ENCODE data around the gene POU2F3.
A peak's percentile ranks its signal among the peaks of the same experiment; 100 is the strongest.

Gene POU2F3

GRCh38 chr11:120327311-120327710 is 87.4 kb downstream of the POU2F3 start:
- no peak for DNase-seq

- DNase-seq: no peak
Measured at GRCh38 chr11:120329556-120329955, 89.6 kb downstream of the POU2F3 start.

- no peak for DNase-seq
Measured at GRCh38 chr11:120330045-120330444, 90.1 kb downstream of the POU2F3 start.

- no peak for DNase-seq
Measured at GRCh38 chr11:120331301-120331996, 91.5 kb downstream of the POU2F3 start.

GRCh38 chr11:120332822-120333716 is 93.1 kb downstream of the POU2F3 start:
- no peak for DNase-seq

- DNase-seq: no peak
Measured at GRCh38 chr11:120333801-120334200, 93.9 kb downstream of the POU2F3 start.

- no peak for DNase-seq
Measured at GRCh38 chr11:120334332-120334731, 94.4 kb downstream of the POU2F3 start.

- DNase-seq: peak; percentile 59
Measured at GRCh38 chr11:120334894-120335462, 95.0 kb downstream of the POU2F3 start.

GRCh38 chr11:120335556-120335907 is 95.6 kb downstream of the POU2F3 start:
- DNase-seq: no peak

- peak; percentile 62 for DNase-seq
Measured at GRCh38 chr11:120335908-120336640, 96.1 kb downstream of the POU2F3 start, which contains the start of gene ARHGEF12. Gene ARHGEF12, plus strand, starts transcription at chr11:120336413. Its CDS starts 831 bp downstream, at chr11:120337244.

GRCh38 chr11:120336641-120337354 is 96.9 kb downstream of the POU2F3 start:
- DNase-seq: no peak

GRCh38 chr11:120337355-120338106 is 97.6 kb downstream of the POU2F3 start:
- DNase-seq: no peak

- no peak for DNase-seq
Measured at GRCh38 chr11:120338107-120338933, 98.4 kb downstream of the POU2F3 start.

- DNase-seq: no peak
Measured at GRCh38 chr11:120339394-120339890, 99.5 kb downstream of the POU2F3 start.

- DNase-seq: no peak
Measured at GRCh38 chr11:120340529-120340928, 100.6 kb downstream of the POU2F3 start.

- DNase-seq: no peak
Measured at GRCh38 chr11:120342226-120342625, 102.3 kb downstream of the POU2F3 start.

GRCh38 chr11:120342678-120343077 is 102.7 kb downstream of the POU2F3 start:
- no peak for DNase-seq

- no peak for DNase-seq
Measured at GRCh38 chr11:120343429-120343828, 103.5 kb downstream of the POU2F3 start.

GRCh38 chr11:120344302-120345004 is 104.5 kb downstream of the POU2F3 start:
- peak; percentile 43 for DNase-seq

GRCh38 chr11:120346233-120346632 is 106.3 kb downstream of the POU2F3 start:
- DNase-seq: no peak
